Measurements from ENCODE around the gene ZIC4.

The ZIC4 gene

GRCh38 chr3:147390589-147391569 lies 15.5 kb downstream of the ZIC4 start:
- no peak for DNase-seq (ENCODE audit: low read depth in 2 of 2)

GRCh38 chr3:147389717-147390116 lies 16.6 kb downstream of the ZIC4 start:
- no peak for DNase-seq (ENCODE audit: low read depth in 2 of 2)

- no peak for DNase-seq (ENCODE audit: low read depth in 2 of 2)
Measured at GRCh38 chr3:147388700-147389580, 17.4 kb downstream of the ZIC4 start.

- DNase-seq (ENCODE audit: low read depth in 2 of 2), result no peak
Measured at GRCh38 chr3:147387885-147388699, 18.3 kb downstream of the ZIC4 start.

- no peak for DNase-seq (ENCODE audit: low read depth in 2 of 2)
Measured at GRCh38 chr3:147387291-147387884, 19.0 kb downstream of the ZIC4 start.

GRCh38 chr3:147385059-147386012 lies 21.0 kb downstream of the ZIC4 start:
- DNase-seq (ENCODE audit: low read depth in 2 of 2), result no peak

- no peak for DNase-seq (ENCODE audit: low read depth in 2 of 2)
Measured at GRCh38 chr3:147384210-147385058, 21.9 kb downstream of the ZIC4 start.

- DNase-seq (ENCODE audit: low read depth in 2 of 2), result no peak
Measured at GRCh38 chr3:147383617-147384016, 22.7 kb downstream of the ZIC4 start.

GRCh38 chr3:147381596-147381995 lies 24.7 kb downstream of the ZIC4 start:
- no peak for DNase-seq (ENCODE audit: low read depth in 2 of 2)

- no peak for DNase-seq (ENCODE audit: low read depth in 2 of 2)
Measured at GRCh38 chr3:147380977-147381376, 25.4 kb downstream of the ZIC4 start.

- no peak for DNase-seq (ENCODE audit: low read depth in 2 of 2)
Measured at GRCh38 chr3:147380387-147380951, 25.9 kb downstream of the ZIC4 start.

- DNase-seq (ENCODE audit: low read depth in 2 of 2), result no peak
Measured at GRCh38 chr3:147379651-147380050, 26.7 kb downstream of the ZIC4 start.

GRCh38 chr3:147377412-147378367 lies 28.7 kb downstream of the ZIC4 start:
- no peak for DNase-seq (ENCODE audit: low read depth in 2 of 2)

- DNase-seq (ENCODE audit: low read depth in 2 of 2), result no peak
Measured at GRCh38 chr3:147373301-147373700, 33.0 kb downstream of the ZIC4 start.

GRCh38 chr3:147372525-147373027 lies 33.8 kb downstream of the ZIC4 start:
- no peak for DNase-seq (ENCODE audit: low read depth in 2 of 2)

GRCh38 chr3:147371771-147372340 lies 34.5 kb downstream of the ZIC4 start:
- DNase-seq (ENCODE audit: low read depth in 2 of 2), result no peak

GRCh38 chr3:147371140-147371539 lies 35.2 kb downstream of the ZIC4 start:
- DNase-seq (ENCODE audit: low read depth in 2 of 2), result no peak

Data from stimulated activated CD8-positive, alpha-beta memory T cell treated with anti-CD3 and anti-CD28 coated beads, Interleukin-7, amount 100 ng/mL, for 4 hours (primary cell).